Right renal cortex interstitium (tissue), 3 donors: ENCODE results near the gene NSUN6. TPM values are rescaled to one million over a fixed set of nuclear protein-coding genes. Genes with fewer than 3 reads are reported as not detected.
"Not testable (repeated sequence)": the region's sequence is repeated elsewhere in the genome, so short reads cannot be mapped to it uniquely, and the experiment has no call there.

Source experiments
- DNase-seq, 3 donors: peaks; one replicate each; pipeline ENCODE4 v3.0.0-alpha.2; 2013; ENCODE audit warnings: low read depth in 3 of 3, low spot score in 2 of 3
- polyA plus RNA-seq, 3 donors: library from polyadenylated mRNA; unstranded; fragments of 120-200 nt; gene quantifications; one replicate each; pipeline ENCODE4 v1.2.1, GENCODE V29; 2013; ENCODE audit not compliant: insufficient read length in 3 of 3

NSUN6 gene
- polyA plus RNA-seq, 3 donors = 20.0 to 22.7 (median 21.3) TPM

DNA sequence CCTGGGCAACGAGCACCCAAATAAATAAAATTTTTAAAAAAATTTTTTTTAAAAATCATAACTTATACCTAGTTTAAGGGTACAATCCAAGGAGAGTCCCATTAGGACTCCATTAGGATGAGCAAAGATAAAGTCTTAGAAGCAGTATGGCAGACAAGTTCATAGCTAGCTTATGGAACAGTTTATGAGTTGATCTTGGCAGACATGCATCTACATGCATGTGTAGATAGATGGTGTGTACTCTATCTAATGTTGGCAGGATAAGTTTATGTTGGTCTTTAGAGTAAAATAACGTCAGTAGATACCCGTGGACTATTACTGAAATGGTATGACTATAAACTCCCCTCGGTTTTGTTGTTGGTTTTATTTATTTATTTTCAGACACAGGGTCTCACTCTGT, 40.2 kb downstream of the NSUN6 start:
- DNase-seq = no peak

GRCh38 chr10:18610517-18610916, 40.9 kb downstream of the NSUN6 start:
- no peak for DNase-seq

- DNase-seq = no peak
Measured at GRCh38 chr10:18608596-18608995, 42.8 kb downstream of the NSUN6 start.

DNA sequence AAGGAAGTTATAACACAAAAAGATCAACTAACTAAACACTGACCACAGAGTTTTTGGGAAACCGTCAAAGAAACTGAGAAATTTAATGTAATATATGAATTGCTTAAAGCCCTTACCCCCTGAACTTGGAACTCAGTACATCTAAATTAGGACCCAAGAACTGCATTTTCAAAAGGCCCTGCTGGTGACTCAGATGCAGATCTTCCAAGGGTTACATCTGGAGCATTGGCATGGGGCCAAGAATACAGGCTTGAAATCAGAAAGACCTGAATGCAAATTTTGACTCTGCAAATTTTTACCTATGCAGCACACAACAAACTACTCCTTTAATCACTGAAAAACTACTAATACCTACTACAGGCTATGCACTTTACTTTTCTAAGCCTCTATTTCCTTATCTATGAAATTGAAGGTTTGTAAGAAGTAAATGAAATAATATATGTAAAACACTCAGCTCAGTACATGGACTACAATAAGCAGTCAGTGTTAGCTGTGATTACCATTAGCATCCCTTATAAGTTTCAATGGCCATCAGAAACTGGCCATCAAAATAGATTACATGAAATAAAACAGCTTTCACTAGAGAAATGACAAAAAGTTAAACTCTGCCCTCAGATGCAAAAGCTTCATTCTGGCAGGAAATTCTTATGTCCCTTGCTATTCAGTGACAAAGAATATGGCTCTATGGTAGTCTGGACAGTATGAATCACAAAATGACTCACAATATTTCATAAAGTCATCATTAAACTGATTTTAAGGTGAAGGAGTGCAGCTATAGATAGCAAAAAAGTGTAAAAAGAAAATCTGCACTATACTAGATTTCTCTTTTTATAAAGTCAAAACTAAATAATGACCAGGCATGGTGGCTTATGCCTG, 43.6 kb downstream of the NSUN6 start:
- no peak for DNase-seq

DNA sequence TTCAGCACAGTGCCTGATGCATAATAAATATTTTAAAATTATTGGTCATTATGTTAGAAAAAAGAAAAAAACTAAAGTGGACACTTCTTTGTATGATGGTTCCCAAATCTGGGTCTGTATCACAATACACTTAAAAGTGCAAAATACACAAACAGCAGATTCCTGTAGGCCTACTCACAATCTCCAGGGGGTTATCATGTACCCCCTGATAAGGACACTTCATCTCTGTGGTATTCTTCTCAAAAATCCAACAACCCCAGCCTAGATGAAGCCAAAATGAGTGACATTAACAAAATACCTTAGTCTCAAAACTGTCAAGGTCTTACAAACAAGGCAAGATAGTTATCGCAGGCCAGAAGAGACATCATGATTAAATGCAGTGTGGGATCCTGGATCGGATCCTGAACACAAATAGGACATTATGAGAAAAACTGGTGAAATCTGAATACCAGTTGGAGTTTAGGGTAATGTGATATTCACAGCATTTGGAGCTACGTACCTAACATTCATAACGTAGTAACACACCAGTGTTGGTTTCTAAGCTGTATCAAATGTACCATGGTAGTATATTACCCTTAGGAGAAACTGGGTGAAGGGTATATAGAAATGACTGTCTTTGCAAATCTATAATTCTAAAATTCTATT, 45.2 kb downstream of the NSUN6 start:
- DNase-seq = no peak

- no peak for DNase-seq
Measured at GRCh38 chr10:18601321-18601720, 50.1 kb downstream of the NSUN6 start.

DNA sequence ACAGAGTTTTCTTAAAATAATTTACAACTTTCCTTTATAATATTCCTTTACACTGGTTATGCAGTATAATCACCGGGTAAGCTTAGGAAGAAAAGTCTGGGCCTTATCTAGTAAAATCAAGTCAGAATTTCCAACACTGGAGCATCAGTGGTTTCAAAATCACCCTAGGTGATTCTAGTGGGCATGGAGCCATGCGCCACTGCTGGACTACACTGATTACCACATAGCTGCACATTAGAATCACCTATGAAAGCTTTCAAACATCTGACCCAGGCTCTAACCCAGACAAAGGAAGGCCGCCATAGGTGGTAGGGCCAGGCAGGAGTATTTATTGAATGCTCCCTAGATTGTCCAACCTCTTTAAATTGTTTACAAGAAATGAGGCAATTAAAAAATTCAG, 52.0 kb downstream of the NSUN6 start:
- DNase-seq = no peak

DNA sequence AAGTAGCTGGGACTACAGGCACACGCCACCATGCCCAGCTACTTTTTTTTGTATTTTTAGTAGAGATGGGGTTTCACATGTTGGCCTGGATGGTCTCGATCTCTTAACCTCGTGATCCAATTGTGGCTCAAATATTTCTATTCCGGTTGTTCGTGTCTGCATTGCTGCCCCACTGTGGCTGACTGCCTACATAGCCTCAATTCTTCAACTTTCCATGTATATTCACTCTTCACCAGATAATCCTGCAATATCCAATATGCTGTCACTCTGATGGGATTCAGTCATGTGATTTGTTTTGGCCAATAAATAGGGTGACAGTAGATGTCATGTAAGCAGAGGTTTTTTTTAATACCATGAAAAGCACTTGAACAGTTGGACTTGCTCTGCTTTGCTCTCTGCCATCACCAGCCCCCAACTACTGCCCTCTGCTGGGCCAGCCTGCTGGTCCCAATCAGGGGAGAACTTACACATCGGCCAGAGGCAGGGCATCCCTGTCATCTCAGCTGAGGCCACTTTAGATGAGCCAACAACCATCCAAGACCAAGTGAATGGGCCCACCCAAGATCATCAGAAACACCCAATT, 56.7 kb downstream of the NSUN6 start:
- no peak for DNase-seq

- DNase-seq = not testable (repeated sequence)
Measured at GRCh38 chr10:18591141-18591540, 60.2 kb downstream of the NSUN6 start.

- not testable (repeated sequence) for DNase-seq
Measured at GRCh38 chr10:18586637-18587036, 64.8 kb downstream of the NSUN6 start.

GRCh38 chr10:18583575-18584270, 67.7 kb downstream of the NSUN6 start:
- no peak for DNase-seq

- DNase-seq = no peak
Measured at GRCh38 chr10:18582803-18583202, 68.6 kb downstream of the NSUN6 start.

- DNase-seq = no peak
Measured at GRCh38 chr10:18577823-18578685, 73.3 kb downstream of the NSUN6 start.

GRCh38 chr10:18576586-18576985, 74.8 kb downstream of the NSUN6 start:
- no peak for DNase-seq

DNA sequence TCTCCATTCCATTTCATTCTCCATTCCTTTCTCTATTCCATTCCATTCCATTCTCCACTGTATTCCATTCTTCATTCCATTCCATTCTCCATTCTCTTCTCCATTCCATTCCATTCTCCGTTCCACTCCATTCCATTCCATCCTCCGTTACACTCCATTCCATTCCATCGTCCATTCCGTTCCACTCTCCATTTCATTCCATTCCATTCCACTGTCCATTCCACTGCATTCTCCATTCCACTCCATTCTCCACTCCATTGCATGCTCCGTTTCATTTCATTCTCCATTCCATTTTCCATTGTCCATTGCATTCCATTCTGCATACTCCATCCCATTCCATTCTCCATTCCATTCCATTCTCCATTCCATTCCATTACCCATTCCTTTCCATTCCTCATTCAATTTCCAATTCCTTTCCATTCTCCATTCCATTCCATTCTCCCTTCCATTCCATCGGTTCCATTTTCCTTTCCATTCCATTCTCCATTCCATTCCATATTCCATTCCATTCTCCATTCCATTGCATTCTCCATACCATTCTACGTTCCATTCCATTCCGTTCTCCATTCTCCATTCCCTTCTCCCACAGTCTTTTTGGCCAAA, 78.3 kb downstream of the NSUN6 start:
- DNase-seq = no peak

DNA sequence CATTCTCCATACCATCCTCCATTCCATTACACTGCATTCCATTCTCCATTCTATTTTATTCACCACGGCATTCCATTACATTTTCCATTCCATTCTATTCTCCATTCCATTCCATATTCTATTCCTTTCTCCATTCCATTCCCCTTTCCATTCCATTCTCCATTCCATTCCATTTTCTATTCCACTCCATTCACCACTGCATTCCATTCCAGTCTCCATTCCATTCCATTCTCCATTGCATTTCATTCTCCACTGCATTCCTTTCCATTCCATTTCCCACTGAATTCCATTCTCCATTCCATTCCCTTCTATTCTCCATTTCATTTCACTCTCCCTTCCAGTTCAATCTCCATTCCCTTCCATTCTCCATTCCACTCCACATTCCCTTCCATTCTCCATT, 79.6 kb downstream of the NSUN6 start:
- no peak for DNase-seq

DNA sequence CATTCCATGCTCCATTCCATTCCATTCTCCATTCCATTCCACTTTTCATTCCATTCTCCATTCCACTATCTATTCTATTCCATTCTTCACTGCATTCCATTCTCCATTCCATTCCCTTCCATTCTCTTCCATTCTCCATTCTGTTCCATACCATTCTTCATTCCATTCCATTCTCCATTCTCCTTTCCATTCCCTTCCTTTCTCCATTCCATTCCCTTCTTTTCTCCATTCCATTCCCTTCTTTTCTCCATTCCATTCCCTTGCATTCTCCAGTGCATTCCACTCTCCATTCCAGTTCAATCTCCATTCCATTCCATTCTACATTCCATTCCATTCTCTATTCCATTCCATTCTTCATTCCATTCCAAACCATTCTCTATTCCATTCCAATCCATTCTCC, 80.3 kb downstream of the NSUN6 start:
- no peak for DNase-seq

DNA sequence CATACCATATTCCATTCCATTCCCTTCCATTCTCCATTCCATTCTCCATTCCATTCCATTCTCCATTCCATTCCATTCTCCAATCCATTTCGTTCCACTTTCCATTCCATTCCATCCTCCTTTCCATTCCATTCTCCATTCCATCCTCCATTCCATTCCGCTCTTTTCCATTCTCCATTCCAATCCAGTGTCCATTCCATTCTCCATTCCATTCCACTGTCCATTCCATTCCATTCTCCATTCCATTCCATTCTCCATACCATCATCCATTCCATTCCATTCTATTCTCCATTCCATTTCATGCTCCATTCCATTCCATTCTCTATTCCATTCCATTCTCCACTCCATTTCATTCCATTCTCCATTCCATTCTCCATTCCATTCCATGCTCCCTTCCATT, 81.0 kb downstream of the NSUN6 start:
- not testable (repeated sequence) for DNase-seq

DNA sequence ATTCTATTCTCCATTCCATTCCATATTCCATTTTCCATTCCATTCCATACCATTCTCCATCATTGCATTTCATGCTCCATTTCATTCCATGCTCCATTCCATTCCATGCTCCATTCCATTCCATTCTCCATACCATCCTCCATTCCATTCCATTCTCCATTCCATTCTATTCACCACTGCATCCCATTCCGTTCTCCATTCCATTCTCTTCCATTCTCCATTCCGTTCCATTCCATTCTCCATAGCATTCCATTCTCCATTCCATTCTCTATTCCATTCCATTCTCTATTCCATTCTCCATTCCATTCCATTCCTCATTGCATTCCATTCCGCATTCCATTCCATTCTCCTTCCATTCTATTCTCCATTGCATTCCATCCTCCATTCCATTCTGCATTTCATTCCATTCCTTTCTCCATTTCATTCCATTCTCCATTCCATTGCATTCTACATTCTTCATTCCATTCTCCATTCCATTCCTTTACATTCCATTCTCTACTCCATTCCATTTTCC, 84.0 kb downstream of the NSUN6 start:
- DNase-seq = no peak

GRCh38 chr10:18566177-18566576, 85.2 kb downstream of the NSUN6 start:
- no peak for DNase-seq
